SU-DHL-6 (cell line): ENCODE data around the gene TNN.

Source experiments
- CTCF ChIP-seq: fragments of 200-600 bp; sonication (generic); IDR thresholded peaks from one replicate; pipeline ENCODE4 v1.5.1; 2017; ENCODE audit warnings: antibody characterized with exemption, mild to moderate bottlenecking, low read length, moderate library complexity; ENCODE audit not compliant: insufficient read depth, poor library complexity, severe bottlenecking
- EZH2phosphoT487 ChIP-seq: fragments of 200-600 bp; sonication (generic), shearing (Covaris generic); conservative IDR thresholded peaks from 2 replicates; pipeline ENCODE4 v1.6.1; 2018; ENCODE audit warnings: mild to moderate bottlenecking, antibody characterized with exemption, low read length, moderate library complexity, mixed read lengths

- TF ChIP-seq CTCF (no peak), EZH2phosphoT487 (no peak)
Measured at GRCh38 chr1:175050992-175051391, 16.6 kb upstream of the TNN start.
